ENCODE data around the gene USP31.

Gene USP31

DNA sequence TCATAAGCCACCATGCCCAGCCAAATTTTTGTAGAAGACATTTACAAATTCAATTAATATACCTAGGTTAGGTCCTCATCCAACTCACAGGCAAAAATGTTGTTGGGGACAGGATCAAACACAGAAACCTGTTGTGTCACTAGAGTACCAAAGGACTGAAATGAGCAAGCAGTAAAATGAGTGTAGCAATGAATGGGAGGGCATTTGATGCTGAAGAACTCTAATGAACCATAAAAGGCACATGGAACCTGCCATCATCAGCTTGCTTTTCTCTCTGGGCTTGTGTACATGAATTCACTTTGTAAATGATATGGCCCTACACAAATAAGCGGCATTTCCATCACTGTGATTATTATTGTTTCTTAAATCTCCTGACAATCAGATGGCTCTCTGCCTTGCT is 17.8 kb downstream of the USP31 start:
- Histone ChIP-seq H3K9me2 (ENCODE audit: low read depth, low read length) (no peaks in the 10 kb centered on the region), H3K36me3 (ENCODE audit: insufficient read depth, low read length) (no peaks in the 10 kb centered on the region), H2AFZ (ENCODE audit: low read length) (no peak overlapping the region), H3K4me2 (ENCODE audit: low read length) (no peak overlapping the region), H3K79me2 (ENCODE audit: insufficient read depth, low read length) (peaks cover 4% of the 10 kb centered on the region; the same call in 1 of the 2 replicates), H3K9me3 (ENCODE audit: low read length) (peaks cover 14% of the 10 kb centered on the region), H4K20me1 (ENCODE audit: insufficient read depth, low read length) (peaks cover 4% of the 10 kb centered on the region; the same call in 1 of the 2 replicates), H3K9ac (ENCODE audit: low read length) (no peak overlapping the region), H3K27me3 (ENCODE audit: insufficient read depth, low read length) (no peaks in the 10 kb centered on the region), H3K4me1 (ENCODE audit: insufficient read depth, low read length, severe bottlenecking) (peaks cover 13% of the 10 kb centered on the region), H3F3A (ENCODE audit: insufficient read depth, low read length) (no peaks in the 10 kb centered on the region), H3K27ac (ENCODE audit: low read depth, low read length, poor library complexity, severe bottlenecking) (no peak overlapping the region), H3K4me3 (ENCODE audit: low read depth, low read length, poor library complexity, severe bottlenecking) (no peak overlapping the region)
- TF ChIP-seq CTCF (IDR thresholded peaks at IDR 0.05; ENCODE audit: low read length) (no peak), EZH2 (IDR thresholded peaks at IDR 0.05; ENCODE audit: borderline replicate concordance, low read length) (no peak)

- H3K79me2 ChIP-seq (ENCODE audit: insufficient read depth, low read length) = peaks cover 4% of the 10 kb centered on the region; the same call in 1 of the 2 replicates
Measured at GRCh38 chr16:23131036-23131435, 18.2 kb downstream of the USP31 start.

DNA sequence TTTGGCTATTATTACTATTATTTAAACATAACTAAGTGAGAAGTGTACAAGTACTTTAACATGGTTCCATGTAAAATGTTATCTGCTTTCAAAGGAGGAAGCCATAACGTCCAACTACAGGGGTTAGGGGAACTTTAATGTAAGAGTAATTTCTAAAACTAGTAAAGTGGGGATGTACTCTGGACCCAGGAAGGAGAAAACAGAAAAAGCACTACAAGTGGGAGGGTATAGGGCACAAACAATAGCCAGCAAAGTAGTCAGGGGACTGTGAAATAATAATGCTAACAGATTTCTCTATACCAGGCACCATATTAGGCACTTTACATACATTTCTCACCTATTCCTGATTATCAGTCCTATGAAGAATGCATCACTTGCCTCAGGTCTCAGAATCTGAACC is 19.6 kb downstream of the USP31 start:
- H4K20me1 ChIP-seq (ENCODE audit: insufficient read depth, low read length) = peaks cover 4% of the 10 kb centered on the region; the same call in 1 of the 2 replicates

More at GRCh38 chr16:23131036-23131435, 18.2 kb downstream of the USP31 start:
- no peaks in the 10 kb centered on the region for H3K27me3 ChIP-seq (ENCODE audit: insufficient read depth, low read length)
- H3K9me2 ChIP-seq (ENCODE audit: low read depth, low read length) = no peaks in the 10 kb centered on the region
- no peaks in the 10 kb centered on the region for H3F3A ChIP-seq (ENCODE audit: insufficient read depth, low read length)
- H4K20me1 ChIP-seq (ENCODE audit: insufficient read depth, low read length) = peaks cover 4% of the 10 kb centered on the region; the same call in 1 of the 2 replicates
- no peak overlapping the region for H3K9ac ChIP-seq (ENCODE audit: low read length)
- H3K4me2 ChIP-seq (ENCODE audit: low read length) = no peak overlapping the region
- TF ChIP-seq EZH2 (IDR thresholded peaks at IDR 0.05; ENCODE audit: borderline replicate concordance, low read length) = no peak
- TF ChIP-seq CTCF (IDR thresholded peaks at IDR 0.05; ENCODE audit: low read length) = no peak
- no peak overlapping the region for H3K4me3 ChIP-seq (ENCODE audit: low read depth, low read length, poor library complexity, severe bottlenecking)
- peaks cover 14% of the 10 kb centered on the region for H3K9me3 ChIP-seq (ENCODE audit: low read length)
- peaks cover 13% of the 10 kb centered on the region for H3K4me1 ChIP-seq (ENCODE audit: insufficient read depth, low read length, severe bottlenecking)
- H2AFZ ChIP-seq (ENCODE audit: low read length) = no peak overlapping the region
- H3K36me3 ChIP-seq (ENCODE audit: insufficient read depth, low read length) = no peaks in the 10 kb centered on the region
- H3K27ac ChIP-seq (ENCODE audit: low read depth, low read length, poor library complexity, severe bottlenecking) = no peak overlapping the region

More for the DNA sequence above, 19.6 kb downstream of the USP31 start:
- 0 out of 2 replicates have a peak, but pooled peaks cover 3% of the 10 kb centered on the region for H3K9me3 ChIP-seq (ENCODE audit: low read length)
- H2AFZ ChIP-seq (ENCODE audit: low read length) = no peak overlapping the region
- no peaks in the 10 kb centered on the region for H3K9me2 ChIP-seq (ENCODE audit: low read depth, low read length)
- H3K9ac ChIP-seq (ENCODE audit: low read length) = no peak overlapping the region
- no peak overlapping the region for H3K4me3 ChIP-seq (ENCODE audit: low read depth, low read length, poor library complexity, severe bottlenecking)
- H3K36me3 ChIP-seq (ENCODE audit: insufficient read depth, low read length) = no peaks in the 10 kb centered on the region
- no peaks in the 10 kb centered on the region for H3F3A ChIP-seq (ENCODE audit: insufficient read depth, low read length)
- no peak overlapping the region for H3K27ac ChIP-seq (ENCODE audit: low read depth, low read length, poor library complexity, severe bottlenecking)
- H3K79me2 ChIP-seq (ENCODE audit: insufficient read depth, low read length) = peaks cover 4% of the 10 kb centered on the region; the same call in 1 of the 2 replicates
- H3K4me1 ChIP-seq (ENCODE audit: insufficient read depth, low read length, severe bottlenecking) = peaks cover 13% of the 10 kb centered on the region
- TF ChIP-seq EZH2 (IDR thresholded peaks at IDR 0.05; ENCODE audit: borderline replicate concordance, low read length) (no peak), CTCF (IDR thresholded peaks at IDR 0.05; ENCODE audit: low read length) (no peak)
- no peak overlapping the region for H3K4me2 ChIP-seq (ENCODE audit: low read length)
- H3K27me3 ChIP-seq (ENCODE audit: insufficient read depth, low read length) = no peaks in the 10 kb centered on the region

Measured in OCI-LY1 (cell line).